Muscle layer of colon (tissue), 2 donors: ENCODE measurements around the gene HIC2.
"Not testable (repeated sequence)": the region's sequence is repeated elsewhere in the genome, so short reads cannot be mapped to it uniquely, and the experiment has no call there.

Experiments used
- H3K27ac ChIP-seq: one replicate; pipeline ENCODE4 v1.7.0; 2013; ENCODE audit warnings: low read depth, mild to moderate bottlenecking, low read length, moderate library complexity
- H3K27me3 ChIP-seq, 2 donors: one replicate each; pipeline ENCODE4 v1.7.0; 2013; ENCODE audit warnings: low read length in 2 of 2, mild to moderate bottlenecking in 2 of 2; ENCODE audit not compliant: insufficient read depth in 2 of 2, control insufficient read depth in 1 of 2
- H3K36me3 ChIP-seq: one replicate; pipeline ENCODE4 v1.7.0; 2013; ENCODE audit warnings: mild to moderate bottlenecking, low read length; ENCODE audit not compliant: insufficient read depth
- H3K4me1 ChIP-seq: one replicate; pipeline ENCODE4 v1.7.0; 2013; ENCODE audit warnings: mild to moderate bottlenecking, low read length; ENCODE audit not compliant: insufficient read depth
- H3K4me3 ChIP-seq, 2 donors: one replicate each; pipeline ENCODE4 v1.7.0; 2013; ENCODE audit warnings: low read length in 2 of 2, low read depth in 1 of 2, mild to moderate bottlenecking in 1 of 2, moderate library complexity in 1 of 2
- H3K9ac ChIP-seq: one replicate; pipeline ENCODE4 v1.7.0; 2013; ENCODE audit warnings: low read length
- H3K9me3 ChIP-seq: one replicate; pipeline ENCODE4 v1.7.0; 2013; ENCODE audit warnings: mild to moderate bottlenecking, low read length
- donor health status: abdominal sarcoma.
- donor health status: Adenocarcinoma of cecum.

HIC2 gene

DNA sequence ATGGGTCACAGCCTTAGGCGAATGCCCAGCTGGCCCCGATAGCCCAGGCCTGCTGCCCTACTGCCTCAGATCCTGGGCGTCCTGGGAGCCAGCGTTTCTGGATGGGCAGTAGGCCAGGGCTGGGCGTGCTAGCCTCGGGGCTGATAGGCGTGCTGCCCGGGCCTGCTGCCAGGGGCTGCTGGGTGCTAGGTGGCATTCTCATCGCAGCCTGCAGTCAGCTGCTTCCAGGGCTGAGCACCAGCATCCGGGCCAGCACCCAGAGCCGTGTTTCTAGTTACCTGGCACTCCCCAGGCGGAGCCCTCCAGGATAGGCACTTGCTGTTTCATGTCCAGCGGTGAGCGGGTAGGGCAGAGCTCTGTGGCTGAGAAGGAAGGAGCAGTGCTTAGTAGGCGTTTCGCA is 23.5 kb downstream of the HIC2 start:
- H3K9ac ChIP-seq, H3K36me3 ChIP-seq, H3K9me3 ChIP-seq, H3K27me3 ChIP-seq, H3K4me1 ChIP-seq, H3K4me3 ChIP-seq, H3K27ac ChIP-seq: not testable (repeated sequence)

GRCh38 chr22:21441170-21441569 is 24.0 kb downstream of the HIC2 start:
- H3K36me3 ChIP-seq: peaks cover 14% of the 10 kb centered on the region
- not testable (repeated sequence) for H3K9me3 ChIP-seq, H3K4me1 ChIP-seq, H3K27me3 ChIP-seq, H3K27ac ChIP-seq, H3K4me3 ChIP-seq, H3K9ac ChIP-seq

DNA sequence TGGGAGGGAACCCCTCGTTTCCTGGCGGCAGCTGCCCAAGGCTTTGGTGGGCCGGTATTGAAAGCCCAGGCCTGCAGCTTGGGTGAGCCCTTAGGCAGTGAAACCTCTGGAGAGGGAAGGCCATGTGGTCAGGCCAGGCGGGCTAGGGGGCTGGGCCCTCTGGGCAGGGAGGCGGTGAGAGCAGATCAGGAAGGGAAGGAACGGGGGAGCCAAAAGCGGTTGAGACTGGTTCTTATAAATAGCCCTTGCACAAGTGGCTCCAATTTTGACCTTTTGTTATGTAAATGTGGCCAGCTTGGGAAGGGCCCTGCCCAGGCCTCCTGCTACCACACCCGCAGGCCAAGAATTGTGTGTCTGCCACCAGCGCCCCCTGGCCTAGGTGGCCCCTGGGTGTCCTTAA is 25.0 kb downstream of the HIC2 start:
- not testable (repeated sequence) for H3K27me3 ChIP-seq, H3K4me1 ChIP-seq, H3K27ac ChIP-seq, H3K4me3 ChIP-seq, H3K9me3 ChIP-seq, H3K9ac ChIP-seq
- peaks cover 14% of the 10 kb centered on the region for H3K36me3 ChIP-seq

DNA sequence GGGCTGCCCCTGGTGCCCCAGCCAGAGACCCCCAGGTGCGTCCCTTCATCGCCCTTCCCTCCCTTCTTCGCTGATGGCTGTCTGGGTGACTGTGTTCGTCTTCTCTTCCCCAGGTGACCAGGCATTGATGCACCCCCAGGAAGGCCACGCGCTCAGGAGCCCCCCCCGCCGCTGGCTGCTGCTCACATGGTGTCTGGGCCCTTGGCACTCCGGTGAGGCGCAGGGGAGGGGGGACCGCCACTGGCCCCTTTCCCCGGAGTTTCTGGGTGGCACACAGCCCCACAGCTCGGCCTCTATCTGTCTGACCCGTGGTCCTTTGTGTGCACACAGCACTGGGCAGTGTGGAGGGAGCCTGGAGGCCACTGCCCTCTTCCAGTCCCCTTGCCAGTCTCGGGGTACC is 25.5 kb downstream of the HIC2 start:
- not testable (repeated sequence) for H3K27ac ChIP-seq, H3K4me3 ChIP-seq, H3K27me3 ChIP-seq, H3K4me1 ChIP-seq, H3K9ac ChIP-seq, H3K9me3 ChIP-seq
- H3K36me3 ChIP-seq: peaks cover 14% of the 10 kb centered on the region

GRCh38 chr22:21443057-21443734 is 26.0 kb downstream of the HIC2 start:
- Histone ChIP-seq H3K4me3 (no peak overlapping the region), H3K27me3 (no peaks in the 10 kb centered on the region), H3K9me3 (no peaks in the 10 kb centered on the region), H3K36me3 (peaks cover 14% of the 10 kb centered on the region), H3K4me1 (no peaks in the 10 kb centered on the region), H3K9ac (no peak overlapping the region), H3K27ac (no peak overlapping the region)

DNA sequence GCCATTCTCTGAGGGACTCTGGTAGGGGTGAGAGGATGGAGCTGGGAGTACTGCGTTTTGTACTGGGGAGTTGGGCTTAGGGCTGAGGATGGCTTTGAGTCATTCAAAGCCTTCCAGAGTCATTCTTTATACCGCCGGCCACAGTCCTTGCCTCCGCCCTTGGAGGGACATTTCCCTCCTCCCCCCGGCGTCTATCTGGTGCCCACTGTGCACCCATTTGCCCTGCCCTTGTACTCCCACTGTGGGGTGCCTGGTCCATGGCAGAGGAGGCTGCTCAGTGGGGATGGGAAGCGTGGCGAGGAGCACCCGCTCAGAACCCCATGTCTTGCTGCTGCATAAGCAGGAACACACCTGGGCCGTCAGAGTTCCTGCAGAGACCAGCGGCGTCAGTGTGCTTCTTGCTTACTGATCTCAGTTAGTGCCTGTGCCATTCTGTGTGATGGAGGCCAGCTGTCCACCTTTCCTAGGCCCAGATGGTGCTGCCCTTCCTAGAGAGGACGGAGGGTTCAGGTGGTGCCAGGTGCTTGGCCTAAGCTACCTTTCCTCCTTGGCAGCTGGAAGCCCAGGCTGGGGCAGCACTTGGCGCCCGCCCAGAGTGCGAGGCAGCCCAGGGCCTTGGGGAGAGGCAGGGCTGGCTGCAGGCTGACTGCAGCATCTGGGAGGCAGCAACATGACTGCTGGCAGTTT is 26.7 kb downstream of the HIC2 start:
- Histone ChIP-seq H3K9me3 (no peaks in the 10 kb centered on the region), H3K27ac (no peak overlapping the region), H3K4me1 (no peaks in the 10 kb centered on the region), H3K4me3 (no peak overlapping the region), H3K9ac (no peak overlapping the region), H3K36me3 (peaks cover 14% of the 10 kb centered on the region), H3K27me3 (no peaks in the 10 kb centered on the region)

DNA sequence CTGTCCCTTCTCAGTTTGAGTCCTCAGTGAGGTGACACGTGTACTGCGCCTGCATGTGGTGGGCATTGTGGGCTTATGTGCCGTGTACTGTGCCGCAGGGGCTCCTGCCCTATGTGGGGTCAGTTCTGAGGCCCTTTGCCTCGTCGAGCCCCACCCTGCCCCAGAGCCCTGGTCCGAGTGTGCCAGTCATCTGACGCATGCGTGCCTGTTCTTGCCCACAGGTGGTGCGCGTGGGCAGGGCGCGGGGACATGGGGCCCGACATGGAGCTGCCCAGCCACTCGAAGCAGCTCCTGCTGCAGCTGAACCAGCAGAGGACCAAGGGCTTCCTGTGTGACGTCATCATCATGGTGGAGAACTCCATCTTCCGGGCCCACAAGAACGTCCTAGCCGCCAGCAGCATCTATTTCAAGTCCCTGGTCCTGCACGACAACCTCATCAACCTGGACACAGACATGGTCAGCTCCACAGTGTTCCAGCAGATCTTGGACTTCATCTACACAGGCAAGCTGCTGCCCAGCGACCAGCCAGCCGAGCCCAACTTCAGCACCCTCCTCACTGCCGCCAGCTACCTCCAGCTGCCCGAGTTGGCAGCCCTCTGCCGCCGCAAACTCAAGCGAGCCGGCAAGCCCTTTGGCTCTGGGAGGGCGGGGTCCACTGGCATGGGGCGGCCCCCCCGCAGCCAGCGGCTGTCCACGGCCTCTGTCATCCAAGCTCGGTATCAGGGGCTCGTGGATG is 27.7 kb downstream of the HIC2 start:
- H3K36me3 ChIP-seq: peaks cover 14% of the 10 kb centered on the region
- H3K4me1 ChIP-seq: no peaks in the 10 kb centered on the region
- no peak overlapping the region for H3K9ac ChIP-seq
- H3K9me3 ChIP-seq: no peaks in the 10 kb centered on the region
- no peak overlapping the region for H3K27ac ChIP-seq
- no peak overlapping the region for H3K4me3 ChIP-seq
- H3K27me3 ChIP-seq: no peaks in the 10 kb centered on the region

GRCh38 chr22:21445437-21446127 is 28.4 kb downstream of the HIC2 start:
- H3K4me1 ChIP-seq: no peaks in the 10 kb centered on the region
- peaks cover 14% of the 10 kb centered on the region for H3K36me3 ChIP-seq
- no peak overlapping the region for H3K27ac ChIP-seq
- no peak overlapping the region for H3K9ac ChIP-seq
- no peaks in the 10 kb centered on the region for H3K9me3 ChIP-seq
- H3K4me3 ChIP-seq: no peak overlapping the region
- no peaks in the 10 kb centered on the region for H3K27me3 ChIP-seq

- Histone ChIP-seq H3K36me3 (peaks cover 14% of the 10 kb centered on the region), H3K9me3 (no peaks in the 10 kb centered on the region), H3K9ac (no peak overlapping the region), H3K27ac (no peak overlapping the region), H3K4me1 (no peaks in the 10 kb centered on the region), H3K27me3 (no peaks in the 10 kb centered on the region), H3K4me3 (no peak overlapping the region)
Measured at GRCh38 chr22:21446128-21446826, 29.1 kb downstream of the HIC2 start.

- H3K4me3 ChIP-seq: no peak overlapping the region
- no peaks in the 10 kb centered on the region for H3K4me1 ChIP-seq
- no peaks in the 10 kb centered on the region for H3K27me3 ChIP-seq
- H3K36me3 ChIP-seq: peaks cover 14% of the 10 kb centered on the region
- H3K9ac ChIP-seq: no peak overlapping the region
- no peaks in the 10 kb centered on the region for H3K9me3 ChIP-seq
- H3K27ac ChIP-seq: no peak overlapping the region
Measured at GRCh38 chr22:21446827-21447690, 29.9 kb downstream of the HIC2 start.
